B cell (primary cell): ENCODE measurements around the gene S100A8. TPM values are rescaled to one million over a fixed set of nuclear protein-coding genes. Genes with fewer than 3 reads are reported as not detected.
A peak's percentile ranks its signal among the peaks of the same experiment; 100 is the strongest.

Experiments
- ATAC-seq: fragments of 200-7000 bp; cut with Tn5 transposase; one replicate; pipeline ENCODE4 v1.10.0; 2021; ENCODE audit warnings: low read depth, mild to moderate bottlenecking, moderate number of reproducible peaks, moderate library complexity
- CTCF ChIA-PET: fragments of 350-600 bp; sonication (Branson Sonifier 250); formaldehyde crosslinking; loops from one replicate; lab custom pipeline; 2021; ENCODE audit warnings: antibody characterized with exemption, inconsistent platforms; lab: Charles Lee
- POLR2A ChIA-PET: fragments of 350-600 bp; sonication (Branson Sonifier 250); formaldehyde crosslinking; loops from one replicate; lab custom pipeline; 2021; ENCODE audit warnings: antibody characterized with exemption; lab: Charles Lee
- DNase-seq: peaks from one replicate; pipeline ENCODE4 v3.0.0; 2013
- H2AFZ ChIP-seq: 2 replicates; pipeline ENCODE4 v1.6.1; 2012; ENCODE audit warnings: mild to moderate bottlenecking, low read depth, low read length; ENCODE audit not compliant: insufficient read depth, poor library complexity, severe bottlenecking
- H3K27ac ChIP-seq, 2 donors: 1 replicate in 1 of 2; 2 replicates in 1 of 2; pipeline ENCODE4 v1.5.1; 2012 to 2013; ENCODE audit warnings: low read length in 2 of 2, mild to moderate bottlenecking in 2 of 2, moderate library complexity in 1 of 2
- H3K27me3 ChIP-seq, 4 experiments: fragments of 200-600 bp in 1 of 4; sonication (generic) in 1 of 4; replicated peaks in 1 of 4; 1 replicate in 2 of 4; 2 replicates in 2 of 4; pipeline versions ENCODE4 v1.6.1 to v1.7.0; 2013 to 2016; ENCODE audit warnings: low read length in 3 of 4, mild to moderate bottlenecking in 2 of 4, mixed read lengths in 1 of 4, moderate library complexity in 1 of 4; ENCODE audit not compliant: insufficient read depth in 4 of 4, control insufficient read depth in 3 of 4; ENCODE audit errors: control extremely low read depth in 1 of 4
- H3K36me3 ChIP-seq, 2 experiments: replicated peaks in 1 of 2; 1 replicate in 1 of 2; 2 replicates in 1 of 2; pipeline versions ENCODE4 v1.6.1 to v1.7.1; 2013; ENCODE audit warnings: low read length in 1 of 2; ENCODE audit not compliant: insufficient read depth in 2 of 2, control insufficient read depth in 1 of 2; ENCODE audit errors: control extremely low read depth in 1 of 2, extremely low read depth in 1 of 2
- H3K4me1 ChIP-seq, 2 donors: fragments of 200-600 bp in 1 of 2; sonication (generic) in 1 of 2; 1 replicate in 1 of 2; 2 replicates in 1 of 2; pipeline versions ENCODE4 v1.5.1 to v1.6.1; 2013 to 2017; ENCODE audit warnings: low read length in 2 of 2; ENCODE audit not compliant: control insufficient read depth in 2 of 2, insufficient read depth in 2 of 2
- H3K4me2 ChIP-seq: replicated peaks from 2 replicates; pipeline ENCODE3; 2012; ENCODE audit warnings: mild to moderate bottlenecking, low read depth, low read length; ENCODE audit not compliant: poor library complexity, severe bottlenecking
- H3K4me3 ChIP-seq, 5 experiments: fragments of 200-600 bp in 1 of 5; sonication (generic) in 1 of 5; 1 replicate in 3 of 5; 2 replicates in 2 of 5; pipeline versions ENCODE4 v1.5.1 to v1.7.0; 2011 to 2016; ENCODE audit warnings: low read length in 4 of 5, mild to moderate bottlenecking in 4 of 5, low read depth in 2 of 5, control low read depth in 1 of 5, moderate library complexity in 1 of 5; ENCODE audit not compliant: insufficient read depth in 1 of 5; ENCODE audit errors: control extremely low read depth in 1 of 5, extremely low read depth in 1 of 5
- H3K79me2 ChIP-seq: fragments of 200-600 bp; sonication (generic); one replicate; pipeline ENCODE4 v1.6.0; 2016; ENCODE audit warnings: low read length; ENCODE audit not compliant: control insufficient read depth, insufficient read depth
- H3K9ac ChIP-seq: fragments of 200-600 bp; sonication (generic); 2 replicates; pipeline ENCODE4 v1.6.1; 2017; ENCODE audit warnings: mild to moderate bottlenecking, low read length, moderate library complexity
- H3K9me3 ChIP-seq, 3 donors: one replicate each; pipeline versions ENCODE4 v1.6.1 to v1.7.1; 2013; ENCODE audit warnings: low read length in 2 of 3; ENCODE audit not compliant: control insufficient read depth in 2 of 3, insufficient read depth in 1 of 3; ENCODE audit errors: control extremely low read depth in 1 of 3
- H4K20me1 ChIP-seq: 2 replicates; pipeline ENCODE4 v1.6.0; 2012; ENCODE audit warnings: mild to moderate bottlenecking, low read length; ENCODE audit not compliant: insufficient read depth, control insufficient read depth, poor library complexity, severe bottlenecking
- H3K27ac Mint-ChIP-seq: one replicate; pipeline ENCODE4 v1.8.0; 2021; ENCODE audit warnings: mixed read lengths
- H3K27me3 Mint-ChIP-seq: one replicate; pipeline ENCODE4 v1.8.0; 2021; ENCODE audit warnings: mixed read lengths
- H3K4me1 Mint-ChIP-seq: one replicate; pipeline ENCODE4 v1.8.0; 2021; ENCODE audit warnings: mixed read lengths
- H3K4me3 Mint-ChIP-seq: one replicate; pipeline ENCODE4 v1.8.0; 2021; ENCODE audit warnings: mixed read lengths
- H3K9me3 Mint-ChIP-seq: one replicate; pipeline ENCODE4 v1.8.0; 2022; ENCODE audit warnings: mixed read lengths; ENCODE audit not compliant: insufficient read depth
- EZH2 ChIP-seq: IDR thresholded peaks from 2 replicates; pipeline ENCODE4 v1.6.1; 2012; ENCODE audit warnings: borderline replicate concordance, low read depth, mild to moderate bottlenecking, moderate library complexity, low read length; ENCODE audit not compliant: insufficient read depth, poor library complexity, severe bottlenecking
- WGBS: methylation state at CpG from one replicate; pipeline ENCODE4 v1.1.5; 2013; ENCODE audit warnings: missing lambda C conversion rate; ENCODE audit not compliant: insufficient coverage; 5-methylcytosine and 5-hydroxymethylcytosine counted together
- intact Hi-C: fragments of 100-400 bp; cut with micrococcal nuclease; formaldehyde crosslinking; loops from one replicate; pipeline ENCODE4 v1.10.0; 2022
- polyA plus RNA-seq: library from polyadenylated mRNA; depleted of rRNA; stranded (reverse); fragments of >200 nt; gene quantifications from 2 replicates; pipeline ENCODE4 v1.2.3, GENCODE V29; 2012
- total RNA-seq, 2 donors: library from RNA; stranded (reverse); fragments of 120-200 nt in 1 of 2; gene quantifications; 1 replicate in 1 of 2; 2 replicates in 1 of 2; pipeline versions ENCODE4 v1.2.3 to v1.2.4, GENCODE V29; 2013 to 2022
- TF ChIP-seq, protein P1 (sequence below): fragments of 200-600 bp; IDR thresholded peaks from one replicate; pipeline ENCODE4 v1.8.0; 2022; ENCODE audit warnings: antibody characterized with exemption, mild to moderate bottlenecking

The S100A8 gene
- total and polyA plus RNA-seq, 2 donors (not counting 1 experiment from before 2014, with no cell fraction given): 3.3 to 16.7 TPM

DNA sequence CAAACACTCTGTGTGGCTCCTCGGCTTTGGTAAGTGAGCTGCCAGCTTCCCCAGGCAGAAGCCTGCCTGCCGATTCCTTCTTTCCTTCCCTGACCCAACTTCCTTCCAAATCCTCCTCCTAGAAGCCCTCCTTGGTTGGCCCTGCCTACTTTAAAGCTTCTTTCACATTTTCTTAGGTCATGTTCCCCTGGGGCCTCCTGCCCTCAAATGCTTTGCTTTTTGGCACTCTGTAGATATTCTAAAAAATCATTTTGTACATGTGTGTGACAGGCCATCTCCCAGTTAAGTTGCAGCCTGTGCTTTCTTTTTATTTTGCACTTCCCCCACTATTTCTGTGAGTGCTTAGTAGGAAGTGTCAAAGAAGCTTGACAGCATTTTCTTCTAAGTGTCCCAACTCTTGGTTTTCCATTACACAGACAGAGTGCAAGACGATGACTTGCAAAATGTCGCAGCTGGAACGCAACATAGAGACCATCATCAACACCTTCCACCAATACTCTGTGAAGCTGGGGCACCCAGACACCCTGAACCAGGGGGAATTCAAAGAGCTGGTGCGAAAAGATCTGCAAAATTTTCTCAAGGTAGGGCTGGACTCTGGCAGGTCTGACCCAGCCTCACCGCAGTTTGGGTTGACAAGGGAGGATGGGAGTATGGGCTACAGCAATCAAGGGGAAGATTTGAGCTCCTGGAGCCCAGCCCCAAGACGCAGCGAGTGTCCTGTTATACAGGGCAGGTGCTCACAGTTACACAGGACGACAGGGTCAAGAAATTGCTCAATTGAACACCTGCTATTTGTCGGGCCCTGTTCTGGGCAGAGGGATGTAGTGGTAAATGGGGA lies 32.8 kb downstream of the S100A8 start, which contains the start of gene S100A9:
Gene S100A9, plus strand, starts transcription at position 2 of the 838 bp plus-strand sequence. Its CDS starts 430 bp downstream, at position 432.
- Histone ChIP-seq H3K4me3 (peak within 1 kb of the TSS in 1 of 5 experiments; percentile 73), H3K27ac (no peak within 1 kb of the TSS), H3K9ac (no peak within 1 kb of the TSS), H3K9me3 (no peaks in the 10 kb centered on the region), H3K4me1 (peaks cover 10 to 12% of the 10 kb centered on the region in 2 donors), H3K36me3 (no peaks in the 10 kb centered on the region), H2AFZ (peak within 1 kb of the TSS; percentile 21), H4K20me1 (no peaks in the 10 kb centered on the region), H3K4me2 (peak within 1 kb of the TSS; percentile 40), H3K27me3 (peaks cover 0 to 6% (median 2%) of the 10 kb centered on the region in 4 experiments), H3K79me2 (no peaks in the 10 kb centered on the region)
- Mint-ChIP-seq H3K27ac (no peak within 1 kb of the TSS), H3K4me3 (peak within 1 kb of the TSS; percentile 30), H3K9me3 (no peaks in the 10 kb centered on the region), H3K4me1 (peaks cover 20% of the 10 kb centered on the region), H3K27me3 (peaks cover 47% of the 10 kb centered on the region)
- intact Hi-C loops: no loop called here
- no peak for DNase-seq
- 52% methylated on average over 8 of the region's 11 CpGs for WGBS
- no peak for ATAC-seq
- ChIA-PET CTCF (interaction anchor here (4.9 kb wide), 1 partner anchor 137 kb away, joined by 22 read pairs; no protein-coding TSS in a partner anchor), POLR2A (no interaction called here)
- no peak for TF ChIP-seq EZH2
- TF ChIP-seq, protein P1, sequence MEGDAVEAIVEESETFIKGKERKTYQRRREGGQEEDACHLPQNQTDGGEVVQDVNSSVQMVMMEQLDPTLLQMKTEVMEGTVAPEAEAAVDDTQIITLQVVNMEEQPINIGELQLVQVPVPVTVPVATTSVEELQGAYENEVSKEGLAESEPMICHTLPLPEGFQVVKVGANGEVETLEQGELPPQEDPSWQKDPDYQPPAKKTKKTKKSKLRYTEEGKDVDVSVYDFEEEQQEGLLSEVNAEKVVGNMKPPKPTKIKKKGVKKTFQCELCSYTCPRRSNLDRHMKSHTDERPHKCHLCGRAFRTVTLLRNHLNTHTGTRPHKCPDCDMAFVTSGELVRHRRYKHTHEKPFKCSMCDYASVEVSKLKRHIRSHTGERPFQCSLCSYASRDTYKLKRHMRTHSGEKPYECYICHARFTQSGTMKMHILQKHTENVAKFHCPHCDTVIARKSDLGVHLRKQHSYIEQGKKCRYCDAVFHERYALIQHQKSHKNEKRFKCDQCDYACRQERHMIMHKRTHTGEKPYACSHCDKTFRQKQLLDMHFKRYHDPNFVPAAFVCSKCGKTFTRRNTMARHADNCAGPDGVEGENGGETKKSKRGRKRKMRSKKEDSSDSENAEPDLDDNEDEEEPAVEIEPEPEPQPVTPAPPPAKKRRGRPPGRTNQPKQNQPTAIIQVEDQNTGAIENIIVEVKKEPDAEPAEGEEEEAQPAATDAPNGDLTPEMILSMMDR: no peak
